RWPE1 (cell line): ENCODE measurements around the gene FAM3C.
"Not testable (repeated sequence)": the region's sequence is repeated elsewhere in the genome, so short reads cannot be mapped to it uniquely, and the experiment has no call there.

Experiments used
- CTCF ChIA-PET: fragments of 350-600 bp; sonication (Branson Sonifier 250); formaldehyde crosslinking; extraction: SDS; loops from one replicate; lab custom pipeline; 2021; lab: Yijun Ruan, JAX
- POLR2A ChIA-PET: fragments of 400-600 bp; formaldehyde crosslinking; extraction: SDS; loops from one replicate; lab custom pipeline; 2020; ENCODE audit warnings: antibody characterized with exemption; ENCODE audit not compliant: low non-redundant PET; lab: Yijun Ruan, JAX
- DNase-seq: peaks from one replicate; pipeline ENCODE4 v3.0.0; 2012; ENCODE audit warnings: low spot score
- H3K27ac ChIP-seq: fragments of 450-650 bp; 2 replicates; pipeline ENCODE4 v1.5.1; 2017
- CTCF ChIP-seq: fragments of 450-650 bp; conservative IDR thresholded peaks from 2 replicates; pipeline ENCODE4 v1.5.1; 2017; ENCODE audit warnings: low read depth, mild to moderate bottlenecking

FAM3C gene

GRCh38 chr7:121428855-121429489 is 32.9 kb upstream of the FAM3C start:
- H3K27ac ChIP-seq, result no peak overlapping the region
- ChIA-PET CTCF (interaction anchor here (0.6 kb wide), 2 partner anchors 31 to 45 kb away, joined by 3 to 4 read pairs; no protein-coding TSS in a partner anchor), POLR2A (no interaction called here)
- TF ChIP-seq CTCF, result no peak
- no peak for DNase-seq

GRCh38 chr7:121421743-121422142 is 25.6 kb upstream of the FAM3C start:
- CTCF ChIA-PET, result interaction anchor here (0.9 kb wide), 1 partner anchor 26 kb away, joined by 4 read pairs; the partner anchor contains the start of gene FAM3C
- H3K27ac ChIP-seq, DNase-seq, POLR2A ChIA-PET: not testable (repeated sequence)

GRCh38 chr7:121420976-121421375 is 24.9 kb upstream of the FAM3C start:
- H3K27ac ChIP-seq, result no peak overlapping the region
- no peak for TF ChIP-seq CTCF
- ChIA-PET CTCF (interaction anchor here (0.9 kb wide), 1 partner anchor 25 kb away, joined by 4 read pairs; the partner anchor contains the start of gene FAM3C), POLR2A (no interaction called here)
- DNase-seq, result peak; percentile 62

GRCh38 chr7:121419201-121420148 is 23.4 kb upstream of the FAM3C start:
- no peak overlapping the region for H3K27ac ChIP-seq
- CTCF ChIA-PET, result no interaction called here
- POLR2A ChIA-PET, result interaction anchor here (0.6 kb wide), 1 partner anchor 24 kb away, joined by 3 read pairs; no protein-coding TSS in a partner anchor
- no peak for TF ChIP-seq CTCF
- no peak for DNase-seq

- ChIA-PET CTCF (no interaction called here), POLR2A (no interaction called here)
- no peak for DNase-seq
- no peak overlapping the region for H3K27ac ChIP-seq
- TF ChIP-seq CTCF, result no peak
Observed at GRCh38 chr7:121416533-121416932, 20.4 kb upstream of the FAM3C start.

- no peak for TF ChIP-seq CTCF
- ChIA-PET CTCF (no interaction called here), POLR2A (no interaction called here)
- no peak for DNase-seq
- no peak overlapping the region for H3K27ac ChIP-seq
Observed at GRCh38 chr7:121414436-121414835, 18.3 kb upstream of the FAM3C start.
